Measurements from ENCODE around the gene KLHDC3.

DNA sequence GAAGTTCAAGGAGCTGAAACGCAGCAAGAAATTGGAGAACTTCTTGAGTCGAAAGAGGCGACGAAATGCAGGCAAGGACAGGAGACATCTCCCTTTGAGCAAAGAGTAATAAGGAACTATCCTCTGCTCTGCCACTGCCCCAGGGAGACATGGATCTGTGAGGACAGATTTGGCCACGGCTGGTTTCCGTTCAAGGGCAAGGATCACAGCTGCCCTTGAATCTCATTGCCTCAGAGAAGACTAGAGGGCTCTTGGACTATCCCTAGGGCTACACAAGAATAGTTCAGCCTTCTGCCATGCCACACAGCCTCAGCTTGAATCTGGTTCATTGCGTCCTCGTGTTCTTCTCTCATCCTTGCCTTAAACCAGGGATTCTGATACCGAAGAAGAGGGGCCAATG lies 15.1 kb downstream of the KLHDC3 start:
- TF ChIP-seq CTCF (IDR thresholded peaks at IDR 0.05; ENCODE audit: poor library complexity) (no peak), EZH2 (IDR thresholded peaks at IDR 0.05; ENCODE audit: borderline replicate concordance) (no peak)
